ENCODE results near the gene SLC9C2. TPM values are rescaled to one million over a fixed set of nuclear protein-coding genes. Genes with fewer than 3 reads are reported as not detected.
"Not testable (repeated sequence)": the region's sequence is repeated elsewhere in the genome, so short reads cannot be mapped to it uniquely, and the experiment has no call there.

Gene SLC9C2, protein sequence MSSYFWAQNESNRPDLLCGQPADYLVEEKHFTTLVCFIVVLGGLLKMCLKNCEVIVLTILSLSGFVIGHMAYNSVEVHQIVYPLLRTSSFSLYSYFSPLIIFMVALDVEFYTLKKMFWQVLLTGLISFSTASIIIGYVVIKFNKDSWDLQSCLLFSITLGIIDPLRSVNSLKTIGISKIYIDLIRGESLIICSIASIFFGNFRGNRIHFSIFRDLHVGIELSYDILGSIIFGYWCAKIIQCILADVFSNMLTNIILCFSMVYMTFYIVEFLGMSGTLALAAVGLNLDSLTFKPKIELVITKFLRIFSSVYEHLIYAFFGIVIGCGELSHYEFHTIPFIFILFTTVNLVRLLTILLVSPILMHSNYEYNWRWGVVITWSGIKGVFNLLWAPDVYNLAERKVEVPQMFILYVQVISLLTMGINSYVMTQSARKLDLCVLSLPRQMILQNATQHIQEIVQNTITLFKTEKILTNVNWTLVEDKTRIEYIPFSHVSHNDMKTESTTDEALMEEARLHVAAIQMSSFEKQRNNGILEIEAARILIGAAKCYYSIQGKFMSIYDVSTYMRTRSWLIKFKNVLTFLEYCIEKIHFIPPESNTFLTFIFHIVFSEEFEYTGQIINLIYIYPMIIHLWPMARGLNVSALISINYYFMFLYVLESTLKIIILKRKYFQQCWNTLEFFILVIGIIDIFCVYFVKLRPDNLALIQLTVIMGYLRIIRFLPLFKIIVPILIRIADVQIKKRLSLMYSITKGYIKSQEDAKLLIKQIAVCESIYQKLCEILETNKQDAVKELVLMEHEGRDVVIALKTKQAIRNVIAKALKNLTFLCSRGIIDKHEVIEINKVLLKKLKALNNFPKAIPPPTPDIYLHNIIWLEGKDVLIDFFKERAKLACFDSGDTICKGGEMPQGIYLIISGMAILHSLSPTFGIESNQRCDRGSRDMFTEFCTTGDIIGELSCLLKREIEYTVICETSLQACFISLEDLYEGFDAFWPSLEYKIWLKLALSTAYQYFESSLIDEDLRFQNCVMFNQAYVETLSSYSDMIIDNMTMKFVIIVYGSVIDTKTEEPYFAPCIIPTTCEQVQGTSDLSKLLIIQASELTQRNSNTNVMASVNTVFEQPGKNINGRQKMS
- total RNA-seq: not detected

GRCh38 chr1:173603056-173603591, at the start of gene SLC9C2:
Gene SLC9C2 (minus strand): TSS chr1:173603072. CDS start chr1:173601776, 1,296 bp downstream.
- Mint-ChIP-seq H3K4me1 (ENCODE audit: low read depth) (no peaks in the 10 kb centered on the region), H3K27ac (no peak within 1 kb of the TSS), H3K27me3 (ENCODE audit: low read depth) (peaks cover 5% of the 10 kb centered on the region), H3K36me3 (ENCODE audit: insufficient read depth in 2 of 2) (peaks cover 0 to 2% of the 10 kb centered on the region in 2 donors), H3K4me3 (no peak within 1 kb of the TSS), H3K9me3 (no peaks in the 10 kb centered on the region)
- ATAC-seq (replicated peaks in 1 of 2) (no peak), DNase-seq (no peak)

- Mint-ChIP-seq H3K4me3 (no peak overlapping the region), H3K27ac (peak overlapping the region; percentile 12), H3K4me1 (ENCODE audit: low read depth) (no peaks in the 10 kb centered on the region)
Measured at GRCh38 chr1:173648880-173649605, 46.2 kb upstream of the SLC9C2 start.

GRCh38 chr1:173646656-173647055, 43.8 kb upstream of the SLC9C2 start:
- Mint-ChIP-seq H3K4me3 (no peak overlapping the region), H3K27ac (no peak overlapping the region), H3K9me3 (no peaks in the 10 kb centered on the region), H3K36me3 (ENCODE audit: insufficient read depth in 2 of 2) (no peaks in the 10 kb centered on the region), H3K27me3 (ENCODE audit: low read depth) (no peaks in the 10 kb centered on the region), H3K4me1 (ENCODE audit: low read depth) (no peaks in the 10 kb centered on the region)
- DNase-seq (no peak), ATAC-seq (replicated peaks in 1 of 2) (no peak)

More at GRCh38 chr1:173648880-173649605, 46.2 kb upstream of the SLC9C2 start:
- DNase-seq (no peak), ATAC-seq (replicated peaks in 1 of 2) (no peak)
- Mint-ChIP-seq H3K9me3 (peaks cover 5% of the 10 kb centered on the region in 2 donors), H3K27me3 (ENCODE audit: low read depth) (peaks cover 13% of the 10 kb centered on the region), H3K36me3 (ENCODE audit: insufficient read depth in 2 of 2) (no peaks in the 10 kb centered on the region)

DNA sequence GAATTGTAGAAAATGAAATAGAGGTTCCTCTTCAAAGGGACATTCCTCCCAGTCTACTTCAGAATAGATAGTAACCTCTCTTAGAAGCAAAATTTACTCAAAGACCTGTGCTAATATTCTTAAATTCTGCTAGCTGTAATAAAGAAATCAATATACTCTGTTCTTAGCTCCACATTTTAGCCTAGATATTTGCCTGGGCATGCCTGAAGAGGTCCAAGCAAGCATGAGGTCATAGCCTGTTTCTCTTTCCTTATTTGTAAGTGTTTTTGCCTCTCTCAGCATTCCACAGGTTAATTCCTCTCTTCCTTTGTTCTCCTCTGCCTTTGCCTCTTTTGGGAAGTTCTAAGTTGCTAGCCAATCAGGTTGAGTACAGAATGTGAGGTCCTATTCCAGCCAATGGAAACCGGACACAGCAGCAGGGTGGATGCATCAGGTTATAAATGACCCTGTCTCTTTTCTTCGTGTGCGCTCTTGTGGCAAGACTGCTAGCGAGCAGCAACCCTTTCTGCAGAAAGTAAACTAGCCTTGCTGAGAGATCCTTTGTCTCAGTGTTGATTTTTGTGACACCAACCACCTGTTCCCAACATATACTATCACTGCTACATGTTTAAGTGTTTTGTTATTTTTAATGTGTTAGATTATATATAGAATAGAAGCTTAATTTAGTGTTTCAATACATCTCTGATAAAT, 39.7 kb upstream of the SLC9C2 start:
- H3K9me3 Mint-ChIP-seq; H3K4me3 Mint-ChIP-seq; H3K27me3 Mint-ChIP-seq (ENCODE audit: low read depth); DNase-seq; H3K36me3 Mint-ChIP-seq (ENCODE audit: insufficient read depth in 2 of 2); H3K4me1 Mint-ChIP-seq (ENCODE audit: low read depth); ATAC-seq (replicated peaks in 1 of 2): not testable (repeated sequence)
- peak overlapping the region; percentile 38 for H3K27ac Mint-ChIP-seq

GRCh38 chr1:173639102-173639501, 36.2 kb upstream of the SLC9C2 start:
- no peak overlapping the region for H3K27ac Mint-ChIP-seq
- peaks cover 2 to 4% of the 10 kb centered on the region in 2 donors for H3K36me3 Mint-ChIP-seq (ENCODE audit: insufficient read depth in 2 of 2)
- H3K4me3 Mint-ChIP-seq: no peak overlapping the region
- DNase-seq (no peak), ATAC-seq (replicated peaks in 1 of 2) (no peak)
- H3K4me1 Mint-ChIP-seq (ENCODE audit: low read depth): no peaks in the 10 kb centered on the region
- H3K27me3 Mint-ChIP-seq (ENCODE audit: low read depth): peaks cover 6% of the 10 kb centered on the region
- peaks cover 0 to 5% of the 10 kb centered on the region in 2 donors for H3K9me3 Mint-ChIP-seq

DNA sequence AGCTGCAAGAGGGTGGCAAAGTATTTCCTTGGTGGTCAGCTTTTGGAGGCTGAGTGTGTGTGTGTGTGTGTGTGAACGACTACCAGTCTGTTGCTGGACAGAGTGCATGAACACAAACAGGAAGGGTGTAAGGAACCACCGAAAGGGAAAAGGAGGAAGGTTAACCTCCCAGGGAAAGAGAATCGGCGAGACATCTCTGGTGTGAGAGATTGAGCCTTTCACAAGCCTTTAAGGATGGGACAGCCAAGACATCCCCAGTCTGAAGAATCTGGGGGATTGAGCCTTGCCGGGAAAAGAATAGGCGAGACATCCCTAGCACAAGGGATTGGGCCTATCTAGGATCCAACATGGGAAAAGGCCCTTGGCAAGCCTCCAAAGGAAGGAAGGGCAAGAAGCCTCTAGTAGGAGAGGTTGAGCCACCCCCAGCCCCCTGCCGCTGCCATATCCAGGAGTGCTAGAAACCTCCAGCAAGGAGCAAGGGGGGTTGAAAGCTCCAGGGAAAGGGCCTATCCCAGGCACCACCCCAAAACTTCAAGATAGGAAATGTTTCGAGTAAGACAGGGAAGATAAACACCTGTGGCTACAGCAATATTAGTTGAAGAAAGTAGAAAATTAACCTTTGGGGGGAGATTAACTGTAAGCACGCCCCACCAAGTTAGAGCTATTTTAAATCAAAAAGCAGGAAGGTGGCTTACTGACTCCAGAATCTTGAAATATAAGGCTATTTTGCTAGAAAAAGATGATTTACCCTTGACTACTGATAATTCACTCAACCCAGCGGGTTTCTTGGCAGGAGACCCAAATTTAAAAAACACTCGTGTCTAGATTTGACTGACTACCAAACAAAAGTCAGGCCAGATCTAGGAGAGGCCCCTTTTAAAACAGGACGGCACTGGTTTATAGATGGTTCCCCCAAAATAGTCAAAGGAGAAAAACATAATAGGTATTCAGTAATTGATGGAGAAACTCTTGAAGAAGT, 35.5 kb upstream of the SLC9C2 start:
- Mint-ChIP-seq H3K4me3 (no peak overlapping the region), H3K36me3 (ENCODE audit: insufficient read depth in 2 of 2) (peaks cover 2 to 4% of the 10 kb centered on the region in 2 donors), H3K4me1 (ENCODE audit: low read depth) (no peaks in the 10 kb centered on the region), H3K9me3 (peaks cover 0 to 5% of the 10 kb centered on the region in 2 donors), H3K27ac (no peak overlapping the region), H3K27me3 (ENCODE audit: low read depth) (peaks cover 6% of the 10 kb centered on the region)
- no peak for DNase-seq
- ATAC-seq (replicated peaks in 1 of 2): no peak

DNA sequence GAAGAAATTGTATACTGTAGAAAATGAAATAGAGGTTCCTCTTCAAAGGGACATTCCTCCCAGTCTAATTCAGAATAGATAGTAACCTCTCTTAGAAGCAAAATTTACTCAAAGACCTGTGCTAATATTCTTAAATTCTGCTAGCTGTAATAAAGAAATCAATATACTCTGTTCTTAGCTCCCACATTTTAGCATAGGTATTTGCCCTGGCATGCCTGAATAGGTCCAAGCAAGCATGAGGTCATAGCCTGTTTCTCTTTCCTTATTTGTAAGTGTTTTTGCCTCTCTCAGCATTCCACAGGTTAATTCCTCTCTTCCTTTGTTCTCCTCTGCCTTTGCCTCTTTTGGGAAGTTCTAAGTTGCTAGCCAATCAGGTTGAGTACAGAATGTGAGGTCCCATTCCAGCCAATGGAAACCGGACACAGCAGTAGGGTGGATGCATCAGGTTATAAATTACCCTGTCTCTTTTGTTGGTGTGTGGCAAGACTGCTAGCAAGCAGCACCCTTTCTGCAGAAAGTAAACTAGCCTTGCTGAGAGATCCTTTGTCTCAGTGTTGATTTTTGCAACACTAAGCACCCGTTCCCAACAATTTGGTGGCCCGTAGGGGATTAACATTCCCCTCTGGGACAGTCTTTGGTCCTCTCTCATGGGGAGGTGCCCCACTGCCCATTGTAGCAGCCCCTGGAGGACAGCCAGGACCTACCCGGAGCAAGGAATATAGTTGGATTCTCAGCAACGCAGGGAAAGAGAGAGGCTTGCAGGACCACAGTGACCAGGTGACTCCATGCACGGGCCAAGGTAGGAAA, 34.6 kb upstream of the SLC9C2 start:
- H3K27ac Mint-ChIP-seq; ATAC-seq (replicated peaks in 1 of 2); H3K4me1 Mint-ChIP-seq (ENCODE audit: low read depth); DNase-seq; H3K27me3 Mint-ChIP-seq (ENCODE audit: low read depth); H3K36me3 Mint-ChIP-seq (ENCODE audit: insufficient read depth in 2 of 2); H3K4me3 Mint-ChIP-seq; H3K9me3 Mint-ChIP-seq: not testable (repeated sequence)

DNA sequence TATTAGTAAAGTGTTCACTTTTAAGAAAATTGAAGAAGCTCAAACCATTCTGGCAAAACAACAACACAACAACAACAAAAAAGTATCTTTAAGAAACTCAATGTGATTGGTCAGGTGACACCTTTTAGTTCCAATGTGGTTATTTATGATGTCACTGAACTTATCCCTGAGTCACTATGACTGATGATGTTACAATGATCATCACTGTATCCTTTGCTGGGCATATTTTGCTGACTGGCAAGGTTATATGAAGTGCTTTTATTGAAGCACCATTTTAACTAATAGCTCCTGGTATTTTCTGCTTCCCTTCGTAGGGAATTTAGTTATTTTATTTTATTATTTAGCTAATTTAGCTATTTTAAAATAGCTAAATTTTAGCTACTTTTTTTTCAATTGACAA, 32.2 kb upstream of the SLC9C2 start, which contains the start of gene TEX50:
TSS of gene TEX50 (plus strand) at position 223 of the 400 bp plus-strand sequence. CDS start 184 bp downstream, outside the sequence.
- peaks cover 2 to 4% of the 10 kb centered on the region in 2 donors for H3K36me3 Mint-ChIP-seq (ENCODE audit: insufficient read depth in 2 of 2)

DNA sequence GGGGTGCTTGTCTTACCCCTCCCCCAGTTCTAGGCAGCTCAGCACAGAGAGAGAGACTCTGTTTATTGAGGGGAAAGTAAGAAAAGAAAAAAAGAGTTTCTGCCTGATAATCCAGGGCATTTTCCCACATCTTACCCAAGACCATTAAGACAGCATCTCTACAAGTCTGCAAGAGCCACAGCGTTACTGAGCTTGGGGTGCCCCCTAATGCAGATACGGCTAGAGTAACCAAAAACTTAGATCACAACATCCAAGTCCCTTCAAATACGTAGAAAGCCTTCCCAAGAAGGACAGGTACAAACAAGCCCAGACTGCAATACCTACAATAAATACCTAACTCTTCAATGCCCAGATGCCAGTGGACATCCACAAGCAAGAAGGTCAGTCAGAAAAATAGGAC, 26.0 kb upstream of the SLC9C2 start:
- Mint-ChIP-seq H3K27me3 (ENCODE audit: low read depth) (peaks cover 7% of the 10 kb centered on the region), H3K36me3 (ENCODE audit: insufficient read depth in 2 of 2) (no peaks in the 10 kb centered on the region), H3K4me1 (ENCODE audit: low read depth) (no peaks in the 10 kb centered on the region), H3K27ac (no peak overlapping the region), H3K9me3 (no peaks in the 10 kb centered on the region), H3K4me3 (no peak overlapping the region)
- DNase-seq (no peak), ATAC-seq (replicated peaks in 1 of 2) (no peak)

More for the DNA sequence above, 32.2 kb upstream of the SLC9C2 start, which contains the start of gene TEX50:
- peaks cover 0 to 5% of the 10 kb centered on the region in 2 donors for H3K9me3 Mint-ChIP-seq
- ATAC-seq (replicated peaks in 1 of 2) (no peak), DNase-seq (no peak)
- no peak within 1 kb of the TSS for H3K27ac Mint-ChIP-seq
- peaks cover 13% of the 10 kb centered on the region for H3K27me3 Mint-ChIP-seq (ENCODE audit: low read depth)
- H3K4me3 Mint-ChIP-seq: no peak within 1 kb of the TSS
- H3K4me1 Mint-ChIP-seq (ENCODE audit: low read depth): no peaks in the 10 kb centered on the region

DNA sequence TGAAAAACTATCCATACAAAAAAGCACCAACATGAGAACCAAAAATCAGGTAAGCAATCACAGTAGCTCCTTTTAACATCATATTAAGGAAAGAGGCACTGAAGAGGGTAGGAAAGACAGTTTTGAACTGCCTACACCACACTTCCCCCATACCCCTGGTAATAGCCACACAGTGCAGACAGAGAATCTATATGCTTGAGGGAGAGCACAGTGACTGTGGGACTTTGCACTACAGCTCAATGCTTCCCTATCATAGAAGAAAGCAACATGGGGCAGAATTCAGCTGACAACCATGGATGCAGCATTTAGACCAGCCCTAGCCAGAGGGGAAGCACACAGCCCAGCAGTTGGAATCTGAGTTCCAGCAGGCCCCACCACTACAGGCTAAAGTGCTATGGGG, 24.4 kb upstream of the SLC9C2 start:
- no peak for ATAC-seq (replicated peaks in 1 of 2)
- H3K27ac Mint-ChIP-seq: no peak overlapping the region

More for the DNA sequence above, 24.4 kb upstream of the SLC9C2 start:
- H3K9me3 Mint-ChIP-seq: peaks cover 0 to 3% of the 10 kb centered on the region in 2 donors
- H3K27me3 Mint-ChIP-seq (ENCODE audit: low read depth): peaks cover 2% of the 10 kb centered on the region
- peaks cover 0 to 3% of the 10 kb centered on the region in 2 donors for H3K36me3 Mint-ChIP-seq (ENCODE audit: insufficient read depth in 2 of 2)
- DNase-seq: no peak
- H3K4me3 Mint-ChIP-seq: no peak overlapping the region
- no peaks in the 10 kb centered on the region for H3K4me1 Mint-ChIP-seq (ENCODE audit: low read depth)
